T-helper 2 cell treated with Interferon-gamma antibody and Interleukin-4, amounts not matched to agents 5 μg/mL and 100 μg/mL, for 36 hours (primary cell): Measurements from ENCODE around the gene VEPH1.

Source experiments
- DNase-seq: peaks from one replicate; pipeline ENCODE4 v3.0.0; 2021; ENCODE audit warnings: low spot score
- H3K27ac Mint-ChIP-seq: one replicate; pipeline ENCODE4 v1.8.0; 2021; ENCODE audit warnings: mild to moderate bottlenecking, mixed read lengths
- H3K27me3 Mint-ChIP-seq: one replicate; pipeline ENCODE4 v1.8.0; 2021; ENCODE audit warnings: low read depth, mixed read lengths
- H3K36me3 Mint-ChIP-seq: one replicate; pipeline ENCODE4 v1.8.0; 2021; ENCODE audit warnings: low read depth, mixed read lengths
- H3K4me1 Mint-ChIP-seq: one replicate; pipeline ENCODE4 v1.8.0; 2021; ENCODE audit warnings: low read depth, mixed read lengths
- H3K4me3 Mint-ChIP-seq: one replicate; pipeline ENCODE4 v1.8.0; 2022; ENCODE audit warnings: mild to moderate bottlenecking, moderate library complexity, mixed read lengths
- H3K9me3 Mint-ChIP-seq: one replicate; pipeline ENCODE4 v1.8.0; 2021; ENCODE audit warnings: mixed read lengths

VEPH1 gene

GRCh38 chr3:157513585-157513984, 10.4 kb upstream of the VEPH1 start:
- Mint-ChIP-seq H3K36me3 (no peaks in the 10 kb centered on the region), H3K9me3 (no peaks in the 10 kb centered on the region), H3K4me1 (no peaks in the 10 kb centered on the region), H3K27me3 (no peaks in the 10 kb centered on the region), H3K4me3 (no peak overlapping the region), H3K27ac (no peak overlapping the region)
- DNase-seq: no peak

GRCh38 chr3:157512534-157512933, 9.3 kb upstream of the VEPH1 start:
- no peak overlapping the region for H3K4me3 Mint-ChIP-seq
- DNase-seq: no peak
- no peak overlapping the region for H3K27ac Mint-ChIP-seq
- no peaks in the 10 kb centered on the region for H3K27me3 Mint-ChIP-seq
- H3K9me3 Mint-ChIP-seq: no peaks in the 10 kb centered on the region
- no peaks in the 10 kb centered on the region for H3K36me3 Mint-ChIP-seq
- H3K4me1 Mint-ChIP-seq: no peaks in the 10 kb centered on the region

- Mint-ChIP-seq H3K4me1 (no peaks in the 10 kb centered on the region), H3K4me3 (no peak overlapping the region), H3K27ac (no peak overlapping the region), H3K27me3 (no peaks in the 10 kb centered on the region), H3K9me3 (no peaks in the 10 kb centered on the region), H3K36me3 (no peaks in the 10 kb centered on the region)
- no peak for DNase-seq
These were observed 5.2 kb upstream of the VEPH1 start for GRCh38 chr3:157508461-157508860.

GRCh38 chr3:157501863-157502262, 1.4 kb downstream of the VEPH1 start:
- no peaks in the 10 kb centered on the region for H3K9me3 Mint-ChIP-seq
- no peak for DNase-seq
- peaks cover 2% of the 10 kb centered on the region for H3K4me1 Mint-ChIP-seq
- peaks cover 37% of the 10 kb centered on the region for H3K27me3 Mint-ChIP-seq
- no peak overlapping the region for H3K27ac Mint-ChIP-seq
- H3K4me3 Mint-ChIP-seq: no peak overlapping the region
- no peaks in the 10 kb centered on the region for H3K36me3 Mint-ChIP-seq

GRCh38 chr3:157500232-157500631, 3.0 kb downstream of the VEPH1 start:
- H3K4me1 Mint-ChIP-seq: peaks cover 2% of the 10 kb centered on the region
- peaks cover 37% of the 10 kb centered on the region for H3K27me3 Mint-ChIP-seq
- no peaks in the 10 kb centered on the region for H3K9me3 Mint-ChIP-seq
- no peaks in the 10 kb centered on the region for H3K36me3 Mint-ChIP-seq
- DNase-seq: no peak
- no peak overlapping the region for H3K27ac Mint-ChIP-seq
- no peak overlapping the region for H3K4me3 Mint-ChIP-seq

- no peaks in the 10 kb centered on the region for H3K36me3 Mint-ChIP-seq
- no peak overlapping the region for H3K4me3 Mint-ChIP-seq
- peaks cover 40% of the 10 kb centered on the region for H3K27me3 Mint-ChIP-seq
- H3K4me1 Mint-ChIP-seq: peaks cover 2% of the 10 kb centered on the region
- H3K27ac Mint-ChIP-seq: no peak overlapping the region
- no peak for DNase-seq
- H3K9me3 Mint-ChIP-seq: no peaks in the 10 kb centered on the region
These were observed 3.8 kb downstream of the VEPH1 start for GRCh38 chr3:157499342-157499963.

- DNase-seq: no peak
- H3K27ac Mint-ChIP-seq: no peak overlapping the region
- peaks cover 43% of the 10 kb centered on the region for H3K27me3 Mint-ChIP-seq
- peaks cover 2% of the 10 kb centered on the region for H3K4me1 Mint-ChIP-seq
- no peak overlapping the region for H3K4me3 Mint-ChIP-seq
- H3K9me3 Mint-ChIP-seq: no peaks in the 10 kb centered on the region
- H3K36me3 Mint-ChIP-seq: no peaks in the 10 kb centered on the region
These were observed 4.8 kb downstream of the VEPH1 start for GRCh38 chr3:157498371-157498770.

- H3K4me1 Mint-ChIP-seq: peaks cover 2% of the 10 kb centered on the region
- DNase-seq: no peak
- no peak overlapping the region for H3K4me3 Mint-ChIP-seq
- H3K27me3 Mint-ChIP-seq: peaks cover 40% of the 10 kb centered on the region
- no peak overlapping the region for H3K27ac Mint-ChIP-seq
- H3K9me3 Mint-ChIP-seq: no peaks in the 10 kb centered on the region
- no peaks in the 10 kb centered on the region for H3K36me3 Mint-ChIP-seq
These were observed 7.4 kb downstream of the VEPH1 start for GRCh38 chr3:157495846-157496245.

- peaks cover 2% of the 10 kb centered on the region for H3K4me1 Mint-ChIP-seq
- H3K36me3 Mint-ChIP-seq: no peaks in the 10 kb centered on the region
- DNase-seq: no peak
These were observed 8.5 kb downstream of the VEPH1 start for GRCh38 chr3:157494581-157495281.

GRCh38 chr3:157493627-157494550, 9.3 kb downstream of the VEPH1 start:
- Mint-ChIP-seq H3K27me3 (peaks cover 25% of the 10 kb centered on the region), H3K27ac (no peak overlapping the region), H3K36me3 (no peaks in the 10 kb centered on the region), H3K9me3 (no peaks in the 10 kb centered on the region), H3K4me3 (no peak overlapping the region), H3K4me1 (no peaks in the 10 kb centered on the region)
- DNase-seq: no peak

More at GRCh38 chr3:157494581-157495281, 8.5 kb downstream of the VEPH1 start:
- no peak overlapping the region for H3K27ac Mint-ChIP-seq
- H3K9me3 Mint-ChIP-seq: no peaks in the 10 kb centered on the region
- H3K27me3 Mint-ChIP-seq: peaks cover 33% of the 10 kb centered on the region
- no peak overlapping the region for H3K4me3 Mint-ChIP-seq

- DNase-seq: no peak
- Mint-ChIP-seq H3K9me3 (no peaks in the 10 kb centered on the region), H3K4me3 (no peak overlapping the region), H3K27me3 (peaks cover 6% of the 10 kb centered on the region), H3K36me3 (no peaks in the 10 kb centered on the region), H3K27ac (no peak overlapping the region), H3K4me1 (no peaks in the 10 kb centered on the region)
These were observed 12.1 kb downstream of the VEPH1 start for GRCh38 chr3:157491136-157491535.

GRCh38 chr3:157488144-157488543, 15.1 kb downstream of the VEPH1 start:
- Mint-ChIP-seq H3K27ac (no peak overlapping the region), H3K27me3 (no peaks in the 10 kb centered on the region), H3K36me3 (no peaks in the 10 kb centered on the region), H3K4me3 (no peak overlapping the region), H3K4me1 (no peaks in the 10 kb centered on the region), H3K9me3 (no peaks in the 10 kb centered on the region)
- DNase-seq: no peak

- H3K9me3 Mint-ChIP-seq: no peaks in the 10 kb centered on the region
- H3K27me3 Mint-ChIP-seq: peaks cover 3% of the 10 kb centered on the region
- no peaks in the 10 kb centered on the region for H3K4me1 Mint-ChIP-seq
- DNase-seq: no peak
- no peak overlapping the region for H3K27ac Mint-ChIP-seq
- no peaks in the 10 kb centered on the region for H3K36me3 Mint-ChIP-seq
- H3K4me3 Mint-ChIP-seq: no peak overlapping the region
These were observed 15.9 kb downstream of the VEPH1 start for GRCh38 chr3:157487339-157487738.
